H1 (cell line): Measurements from ENCODE around the gene GNRHR.

Source experiments
- CHD2 ChIP-seq: IDR thresholded peaks from 2 replicates; pipeline ENCODE4 v1.6.1; 2012; ENCODE audit warnings: low read length, improper control_type of control experiment
- CTCF ChIP-seq, 3 experiments: IDR thresholded peaks; 1 replicate in 2 of 3; 2 replicates in 1 of 3; pipeline versions ENCODE4 v1.5.1 to v1.6.1; 2011; ENCODE audit warnings: low read length in 3 of 3, mild to moderate bottlenecking in 3 of 3, inconsistent platforms in 2 of 3, low read depth in 1 of 3, moderate library complexity in 1 of 3; ENCODE audit not compliant: insufficient read depth in 1 of 3; ENCODE audit errors: control extremely low read depth in 1 of 3
- EZH2 ChIP-seq: fragments of 200-600 bp; sonication (generic); IDR thresholded peaks from 2 replicates; pipeline ENCODE4 v1.7.1; 2012; ENCODE audit warnings: low read depth, mild to moderate bottlenecking, moderate library complexity, low read length, inconsistent platforms; ENCODE audit not compliant: severe bottlenecking
- JUN ChIP-seq: IDR thresholded peaks from 2 replicates; pipeline ENCODE4 v1.6.1; 2011; ENCODE audit warnings: low read depth, mild to moderate bottlenecking, improper control_type of control experiment, low read length
- JUND ChIP-seq: IDR thresholded peaks from 2 replicates; pipeline ENCODE4 v1.6.1; 2011; ENCODE audit warnings: mild to moderate bottlenecking, improper control_type of control experiment, low read length
- KDM1A ChIP-seq: fragments of 200-600, 300-600 bp; sonication (generic); IDR thresholded peaks from 2 replicates; pipeline ENCODE4 v1.7.1; 2016; ENCODE audit warnings: mild to moderate bottlenecking, low read length, borderline replicate concordance
- POLR2AphosphoS5 ChIP-seq: IDR thresholded peaks from 2 replicates; pipeline ENCODE4 v1.6.1; 2011; ENCODE audit warnings: low read depth, low read length
- RBBP5 ChIP-seq: IDR thresholded peaks from 2 replicates; pipeline ENCODE4 v1.7.1; 2012; ENCODE audit warnings: low read depth, mild to moderate bottlenecking, inconsistent platforms, low read length, moderate library complexity, borderline replicate concordance
- SIN3A ChIP-seq, 2 experiments: IDR thresholded peaks in 1 of 2; conservative IDR thresholded peaks in 1 of 2; 2 replicates each; pipeline ENCODE4 v1.6.1; 2011 to 2012; ENCODE audit warnings: low read length in 2 of 2, improper control_type of control experiment in 1 of 2, low read depth in 1 of 2, mild to moderate bottlenecking in 1 of 2
- SUZ12 ChIP-seq: fragments of 200-600 bp; sonication (generic); IDR thresholded peaks from 2 replicates; pipeline ENCODE4 v1.6.1; 2012; ENCODE audit warnings: mild to moderate bottlenecking, inconsistent platforms, low read length, moderate library complexity, mixed read lengths
- TCF12 ChIP-seq: IDR thresholded peaks from 2 replicates; pipeline ENCODE4 v1.6.1; 2011; ENCODE audit warnings: low read depth, mild to moderate bottlenecking, low read length

GRCh38 chr4:67723949-67724348, 30.2 kb downstream of the GNRHR start:
- TF ChIP-seq KDM1A (no peak), RBBP5 (no peak), CTCF (IDR thresholded peaks at IDR 0.05; ENCODE audit: control extremely low read depth in 1 of 3, insufficient read depth in 1 of 3, low read depth in 1 of 3, low read length in 3 of 3) (peak; percentile 80 to 94 (median 87)), EZH2 (no peak), JUN (0 out of 2 replicates have a peak, but pooled peaks have one; percentile 37), POLR2AphosphoS5 (no peak), SIN3A (conservative IDR thresholded peaks at IDR 0.05 in 1 of 2, IDR thresholded peaks at IDR 0.05 in 1 of 2; ENCODE audit: low read depth in 1 of 2, low read length in 2 of 2) (no peak), JUND (no peak), CHD2 (no peak), SUZ12 (no peak), TCF12 (no peak)
